GM20000 (cell line): ENCODE data around the gene PRKG1.

Source experiments
- DNase-seq: peaks from one replicate; pipeline ENCODE4 v3.0.0; 2012; ENCODE audit warnings: low spot score
- CTCF ChIP-seq: IDR thresholded peaks from 2 replicates; pipeline ENCODE4 v1.5.1; 2012; ENCODE audit warnings: mild to moderate bottlenecking, control low read depth; ENCODE audit errors: extremely low read depth, missing control alignments

The PRKG1 gene

GRCh38 chr10:51932530-51932929, 858.2 kb downstream of the PRKG1 start:
- no peak for DNase-seq
- TF ChIP-seq CTCF, result no peak

GRCh38 chr10:51934373-51934772, 860.1 kb downstream of the PRKG1 start:
- TF ChIP-seq CTCF, result no peak

GRCh38 chr10:51935341-51935740, 861.1 kb downstream of the PRKG1 start:
- DNase-seq, result no peak

More at GRCh38 chr10:51934373-51934772, 860.1 kb downstream of the PRKG1 start:
- no peak for DNase-seq

GRCh38 chr10:51937308-51938140, 863.2 kb downstream of the PRKG1 start:
- TF ChIP-seq CTCF, result no peak
- no peak for DNase-seq

More at GRCh38 chr10:51935341-51935740, 861.1 kb downstream of the PRKG1 start:
- TF ChIP-seq CTCF, result no peak

- no peak for DNase-seq
- TF ChIP-seq CTCF, result no peak
Measured at GRCh38 chr10:51950371-51950995, 876.2 kb downstream of the PRKG1 start.

GRCh38 chr10:51950996-51951555, 876.8 kb downstream of the PRKG1 start:
- DNase-seq, result no peak
- TF ChIP-seq CTCF, result no peak

GRCh38 chr10:51951601-51952000, 877.3 kb downstream of the PRKG1 start:
- no peak for TF ChIP-seq CTCF
- no peak for DNase-seq
